ENCODE data around the gene PITPNC1. TPM values are rescaled to one million over a fixed set of nuclear protein-coding genes. Genes with fewer than 3 reads are reported as not detected.
A peak's percentile ranks its signal among the peaks of the same experiment; 100 is the strongest.
"Not testable (repeated sequence)": the region's sequence is repeated elsewhere in the genome, so short reads cannot be mapped to it uniquely, and the experiment has no call there.

PITPNC1 gene
- total RNA-seq, 1 experiment from 2014 or later = 40.6 TPM

GRCh38 chr17:67725373-67725791 is 348.3 kb downstream of the PITPNC1 start:
- no peak for DNase-seq (ENCODE audit: low spot score)

- no peak for DNase-seq (ENCODE audit: low spot score)
Observed at GRCh38 chr17:67725807-67726206, 348.7 kb downstream of the PITPNC1 start.

- DNase-seq (ENCODE audit: low spot score) = not testable (repeated sequence)
Observed at GRCh38 chr17:67727152-67728039, 350.3 kb downstream of the PITPNC1 start.

- DNase-seq (ENCODE audit: low spot score) = no peak
Observed at GRCh38 chr17:67729903-67730302, 352.8 kb downstream of the PITPNC1 start.

- DNase-seq (ENCODE audit: low spot score) = no peak
Observed at GRCh38 chr17:67730731-67731130, 353.6 kb downstream of the PITPNC1 start.

GRCh38 chr17:67733449-67733848 is 356.4 kb downstream of the PITPNC1 start:
- DNase-seq (ENCODE audit: low spot score) = no peak

- no peak for DNase-seq (ENCODE audit: low spot score)
Observed at GRCh38 chr17:67737145-67737544, 360.1 kb downstream of the PITPNC1 start.

GRCh38 chr17:67742025-67742424 is 364.9 kb downstream of the PITPNC1 start:
- DNase-seq (ENCODE audit: low spot score) = no peak

Small RNA genes within 50 kb of the gene (small RNA-seq; reads per million reads assigned to genes)
- gene MIR548AA2 (not detected), gene MIR548D2 (not detected), gene RF00019 (not detected), gene RN7SL756P (not detected), gene SNORA38B (2.0 reads per million, percentile 65 among the genes with 10 or more reads in this experiment)

Other genes with a start within 250 kb of the PITPNC1 start
- 18.2 and 22.9 TPM in 2 replicates for gene HELZ, start 132.1 kb upstream of the PITPNC1 start, total RNA-seq (2014; rRNA removed; shearing (Covaris generic))
- 30.3 and 35.9 TPM in 2 replicates for gene PSMD12, start 10.7 kb upstream of the PITPNC1 start, total RNA-seq (2014; rRNA removed; shearing (Covaris generic))

Measured in HT-29 (cell line).